ENCODE results near the gene CXCL13.

The CXCL13 gene

DNA sequence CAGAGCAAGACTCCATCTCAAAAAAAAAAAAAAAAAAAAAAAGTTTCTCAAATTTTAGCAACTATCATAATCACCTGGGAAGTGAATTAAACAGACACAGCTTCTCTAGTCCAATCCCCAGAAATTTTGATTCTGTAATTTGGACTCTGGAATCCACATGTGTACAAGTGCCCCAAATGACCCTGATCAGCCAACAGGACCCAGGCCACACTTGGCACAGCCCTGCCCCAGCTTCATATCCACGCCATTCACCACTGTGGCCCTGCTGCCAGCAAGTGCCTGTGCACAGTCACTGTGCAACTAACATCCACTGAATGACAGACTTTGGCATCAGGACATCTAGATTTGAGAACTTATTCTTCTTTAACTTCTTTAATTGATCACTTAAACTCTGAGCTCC is 14.1 kb upstream of the CXCL13 start (continued):
- TF ChIP-seq, protein P1, sequence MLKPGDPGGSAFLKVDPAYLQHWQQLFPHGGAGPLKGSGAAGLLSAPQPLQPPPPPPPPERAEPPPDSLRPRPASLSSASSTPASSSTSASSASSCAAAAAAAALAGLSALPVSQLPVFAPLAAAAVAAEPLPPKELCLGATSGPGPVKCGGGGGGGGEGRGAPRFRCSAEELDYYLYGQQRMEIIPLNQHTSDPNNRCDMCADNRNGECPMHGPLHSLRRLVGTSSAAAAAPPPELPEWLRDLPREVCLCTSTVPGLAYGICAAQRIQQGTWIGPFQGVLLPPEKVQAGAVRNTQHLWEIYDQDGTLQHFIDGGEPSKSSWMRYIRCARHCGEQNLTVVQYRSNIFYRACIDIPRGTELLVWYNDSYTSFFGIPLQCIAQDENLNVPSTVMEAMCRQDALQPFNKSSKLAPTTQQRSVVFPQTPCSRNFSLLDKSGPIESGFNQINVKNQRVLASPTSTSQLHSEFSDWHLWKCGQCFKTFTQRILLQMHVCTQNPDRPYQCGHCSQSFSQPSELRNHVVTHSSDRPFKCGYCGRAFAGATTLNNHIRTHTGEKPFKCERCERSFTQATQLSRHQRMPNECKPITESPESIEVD (tag by site-specific recombination; IDR thresholded peaks at IDR 0.05): no peak
- TF ChIP-seq ZNF16 (tag by site-specific recombination; IDR thresholded peaks at IDR 0.05; ENCODE audit: low read depth): no peak
- TF ChIP-seq ZNF302 (tag by site-specific recombination; IDR thresholded peaks at IDR 0.05; ENCODE audit: low read depth): no peak
- TF ChIP-seq, protein P2, sequence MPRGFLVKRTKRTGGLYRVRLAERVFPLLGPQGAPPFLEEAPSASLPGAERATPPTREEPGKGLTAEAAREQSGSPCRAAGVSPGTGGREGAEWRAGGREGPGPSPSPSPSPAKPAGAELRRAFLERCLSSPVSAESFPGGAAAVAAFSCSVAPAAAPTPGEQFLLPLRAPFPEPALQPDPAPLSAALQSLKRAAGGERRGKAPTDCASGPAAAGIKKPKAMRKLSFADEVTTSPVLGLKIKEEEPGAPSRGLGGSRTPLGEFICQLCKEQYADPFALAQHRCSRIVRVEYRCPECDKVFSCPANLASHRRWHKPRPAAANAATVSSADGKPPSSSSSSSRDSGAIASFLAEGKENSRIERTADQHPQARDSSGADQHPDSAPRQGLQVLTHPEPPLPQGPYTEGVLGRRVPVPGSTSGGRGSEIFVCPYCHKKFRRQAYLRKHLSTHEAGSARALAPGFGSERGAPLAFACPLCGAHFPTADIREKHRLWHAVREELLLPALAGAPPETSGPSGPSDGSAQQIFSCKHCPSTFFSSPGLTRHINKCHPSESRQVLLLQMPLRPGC (tag by site-specific recombination; IDR thresholded peaks at IDR 0.05): no peak
- no peak for TF ChIP-seq ZNF621 (tag by site-specific recombination; IDR thresholded peaks at IDR 0.05)
- TF ChIP-seq, protein P3, sequence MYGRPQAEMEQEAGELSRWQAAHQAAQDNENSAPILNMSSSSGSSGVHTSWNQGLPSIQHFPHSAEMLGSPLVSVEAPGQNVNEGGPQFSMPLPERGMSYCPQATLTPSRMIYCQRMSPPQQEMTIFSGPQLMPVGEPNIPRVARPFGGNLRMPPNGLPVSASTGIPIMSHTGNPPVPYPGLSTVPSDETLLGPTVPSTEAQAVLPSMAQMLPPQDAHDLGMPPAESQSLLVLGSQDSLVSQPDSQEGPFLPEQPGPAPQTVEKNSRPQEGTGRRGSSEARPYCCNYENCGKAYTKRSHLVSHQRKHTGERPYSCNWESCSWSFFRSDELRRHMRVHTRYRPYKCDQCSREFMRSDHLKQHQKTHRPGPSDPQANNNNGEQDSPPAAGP (tag by site-specific recombination; IDR thresholded peaks at IDR 0.05): no peak
- TF ChIP-seq HOXA7 (CRISPR knock-in tag; IDR thresholded peaks at IDR 0.05; ENCODE audit: borderline replicate concordance): no peak
- TF ChIP-seq ZNF677 (tag by site-specific recombination; IDR thresholded peaks at IDR 0.05): no peak
- TF ChIP-seq ZNF121 (tag by site-specific recombination; IDR thresholded peaks at IDR 0.05): no peak

DNA sequence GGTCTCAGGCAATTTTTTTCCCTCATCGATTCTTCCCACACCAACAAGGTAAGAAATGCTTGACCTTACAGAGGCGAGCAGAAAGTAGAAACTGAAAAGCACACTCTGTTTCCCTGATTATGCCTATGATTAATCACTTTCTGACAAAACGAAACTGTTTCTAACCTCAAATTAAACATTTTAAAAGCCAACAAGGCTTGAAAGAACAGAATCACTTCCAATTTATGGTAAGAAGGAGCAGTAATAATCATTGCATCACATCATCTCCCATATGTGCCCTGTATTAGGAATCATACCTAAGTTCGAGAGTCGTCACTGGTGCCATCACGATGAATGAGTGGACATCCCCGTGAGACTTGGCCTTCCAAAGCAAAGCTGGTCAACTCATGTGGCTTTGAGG is 12.5 kb upstream of the CXCL13 start:
- H3K9me3 ChIP-seq (ENCODE audit: control insufficient read depth, insufficient read depth, low read depth, low read length): no peaks in the 10 kb centered on the region
- H3K4me3 ChIP-seq (ENCODE audit: low read depth, low read length): no peak overlapping the region
- H3K27ac ChIP-seq (ENCODE audit: extremely low read depth, low read depth, low read length): no peak overlapping the region
- TF ChIP-seq KLF1 (tag by site-specific recombination; IDR thresholded peaks at IDR 0.05): no peak
- TF ChIP-seq, protein P4, sequence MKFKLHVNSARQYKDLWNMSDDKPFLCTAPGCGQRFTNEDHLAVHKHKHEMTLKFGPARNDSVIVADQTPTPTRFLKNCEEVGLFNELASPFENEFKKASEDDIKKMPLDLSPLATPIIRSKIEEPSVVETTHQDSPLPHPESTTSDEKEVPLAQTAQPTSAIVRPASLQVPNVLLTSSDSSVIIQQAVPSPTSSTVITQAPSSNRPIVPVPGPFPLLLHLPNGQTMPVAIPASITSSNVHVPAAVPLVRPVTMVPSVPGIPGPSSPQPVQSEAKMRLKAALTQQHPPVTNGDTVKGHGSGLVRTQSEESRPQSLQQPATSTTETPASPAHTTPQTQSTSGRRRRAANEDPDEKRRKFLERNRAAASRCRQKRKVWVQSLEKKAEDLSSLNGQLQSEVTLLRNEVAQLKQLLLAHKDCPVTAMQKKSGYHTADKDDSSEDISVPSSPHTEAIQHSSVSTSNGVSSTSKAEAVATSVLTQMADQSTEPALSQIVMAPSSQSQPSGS (tag by site-specific recombination; IDR thresholded peaks at IDR 0.05; ENCODE audit: low read depth): no peak
- no peak for TF ChIP-seq ZNF138 (tag by site-specific recombination; IDR thresholded peaks at IDR 0.05; ENCODE audit: borderline replicate concordance)
- TF ChIP-seq ZNF747 (tag by site-specific recombination; IDR thresholded peaks at IDR 0.05): no peak
- no peak for TF ChIP-seq ZFP69B (tag by site-specific recombination; IDR thresholded peaks at IDR 0.05)
- no peak for TF ChIP-seq FEZF1 (tag by site-specific recombination; IDR thresholded peaks at IDR 0.05)
- no peak for TF ChIP-seq ZNF112 (tag by site-specific recombination; IDR thresholded peaks at IDR 0.05)
- no peak for TF ChIP-seq ZNF174 (tag by site-specific recombination; IDR thresholded peaks at IDR 0.05)
- TF ChIP-seq, protein P5, sequence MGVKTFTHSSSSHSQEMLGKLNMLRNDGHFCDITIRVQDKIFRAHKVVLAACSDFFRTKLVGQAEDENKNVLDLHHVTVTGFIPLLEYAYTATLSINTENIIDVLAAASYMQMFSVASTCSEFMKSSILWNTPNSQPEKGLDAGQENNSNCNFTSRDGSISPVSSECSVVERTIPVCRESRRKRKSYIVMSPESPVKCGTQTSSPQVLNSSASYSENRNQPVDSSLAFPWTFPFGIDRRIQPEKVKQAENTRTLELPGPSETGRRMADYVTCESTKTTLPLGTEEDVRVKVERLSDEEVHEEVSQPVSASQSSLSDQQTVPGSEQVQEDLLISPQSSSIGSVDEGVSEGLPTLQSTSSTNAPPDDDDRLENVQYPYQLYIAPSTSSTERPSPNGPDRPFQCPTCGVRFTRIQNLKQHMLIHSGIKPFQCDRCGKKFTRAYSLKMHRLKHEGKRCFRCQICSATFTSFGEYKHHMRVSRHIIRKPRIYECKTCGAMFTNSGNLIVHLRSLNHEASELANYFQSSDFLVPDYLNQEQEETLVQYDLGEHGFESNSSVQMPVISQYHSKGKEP (tag by site-specific recombination; IDR thresholded peaks at IDR 0.05): no peak
- TF ChIP-seq ZNF560 (tag by site-specific recombination; IDR thresholded peaks at IDR 0.05; ENCODE audit: borderline replicate concordance): no peak
- TF ChIP-seq ZNF426 (tag by site-specific recombination; IDR thresholded peaks at IDR 0.05): no peak
- TF ChIP-seq ZNF221 (tag by site-specific recombination; IDR thresholded peaks at IDR 0.05; ENCODE audit: borderline replicate concordance): no peak
- TF ChIP-seq HOXC10 (CRISPR knock-in tag; IDR thresholded peaks at IDR 0.05): no peak
- TF ChIP-seq ZNF202 (tag by site-specific recombination; IDR thresholded peaks at IDR 0.05; ENCODE audit: borderline replicate concordance): no peak
- TF ChIP-seq, protein P6, sequence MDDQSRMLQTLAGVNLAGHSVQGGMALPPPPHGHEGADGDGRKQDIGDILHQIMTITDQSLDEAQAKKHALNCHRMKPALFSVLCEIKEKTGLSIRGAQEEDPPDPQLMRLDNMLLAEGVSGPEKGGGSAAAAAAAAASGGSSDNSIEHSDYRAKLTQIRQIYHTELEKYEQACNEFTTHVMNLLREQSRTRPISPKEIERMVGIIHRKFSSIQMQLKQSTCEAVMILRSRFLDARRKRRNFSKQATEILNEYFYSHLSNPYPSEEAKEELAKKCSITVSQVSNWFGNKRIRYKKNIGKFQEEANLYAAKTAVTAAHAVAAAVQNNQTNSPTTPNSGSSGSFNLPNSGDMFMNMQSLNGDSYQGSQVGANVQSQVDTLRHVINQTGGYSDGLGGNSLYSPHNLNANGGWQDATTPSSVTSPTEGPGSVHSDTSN (CRISPR knock-in tag; IDR thresholded peaks at IDR 0.05): no peak
- no peak for TF ChIP-seq ZNF596 (tag by site-specific recombination; IDR thresholded peaks at IDR 0.05)
- no peak for TF ChIP-seq KLF10 (tag by site-specific recombination; IDR thresholded peaks at IDR 0.05)
- TF ChIP-seq ZFP37 (tag by site-specific recombination; IDR thresholded peaks at IDR 0.05): no peak
- no peak for TF ChIP-seq ZNF239 (tag by site-specific recombination; IDR thresholded peaks at IDR 0.05)
- no peaks in the 10 kb centered on the region for H3K4me1 ChIP-seq (ENCODE audit: control insufficient read depth, insufficient read depth, low read length)
- CTCF ChIA-PET: interaction anchor here (1.2 to 1.4 kb wide), 3 partner anchors 8 to 208 kb away, joined by 3 to 4 read pairs (median 3); no protein-coding TSS in a partner anchor
- POLR2A ChIA-PET: no interaction called here
- no peaks in the 10 kb centered on the region for H3K36me3 ChIP-seq (ENCODE audit: control insufficient read depth in 2 of 2, insufficient read depth in 1 of 2, low read length in 2 of 2)

All from HEK293 (cell line).